NT2/D1 (cell line): ENCODE measurements around the gene PPP1R12B.
"Not testable (repeated sequence)": the region's sequence is repeated elsewhere in the genome, so short reads cannot be mapped to it uniquely, and the experiment has no call there.

ENCODE experiments used
- YY1 ChIP-seq: IDR thresholded peaks from 2 replicates; pipeline ENCODE4 v1.6.1; 2011; ENCODE audit not compliant: insufficient read length, insufficient read depth
- ZNF274 ChIP-seq: IDR thresholded peaks from 2 replicates; pipeline ENCODE4 v1.6.1; 2011; ENCODE audit warnings: mild to moderate bottlenecking, low read depth, low read length

- TF ChIP-seq ZNF274, YY1: not testable (repeated sequence)
Measured at GRCh38 chr1:202380535-202380934, 32.0 kb downstream of the PPP1R12B start.
